ENCODE data around the gene ASPDH. TPM values are rescaled to one million over a fixed set of nuclear protein-coding genes. Genes with fewer than 3 reads are reported as not detected.

ASPDH gene
- polyA plus RNA-seq, 4 donors: 1.3 to 13.9 (median 6.2) TPM

DNA sequence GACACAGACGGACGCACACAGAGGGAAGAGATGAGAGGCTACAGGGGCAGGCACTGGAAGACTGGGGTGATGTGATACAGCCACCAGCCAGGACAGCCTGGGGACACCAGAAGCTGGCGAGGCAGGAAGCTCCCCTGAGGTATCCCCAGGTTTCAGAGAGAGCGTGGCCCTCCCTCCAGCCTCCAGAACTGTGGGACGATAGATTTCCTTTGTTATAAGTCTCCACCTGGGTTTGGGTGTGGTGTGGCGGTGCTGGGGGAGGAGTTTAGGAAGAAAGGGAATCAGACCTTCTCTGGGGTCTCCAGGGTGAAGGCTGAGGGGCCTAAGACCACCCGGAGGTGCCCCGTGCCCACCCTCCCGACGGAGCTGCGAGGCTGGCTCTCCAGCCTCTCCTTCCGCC, 2.7 kb upstream of the ASPDH start:
- no peak for DNase-seq (ENCODE audit: low read depth in 4 of 4, low spot score in 3 of 4)

GRCh38 chr19:50515168-50515561, 1.5 kb upstream of the ASPDH start:
- DNase-seq (ENCODE audit: low read depth in 4 of 4, low spot score in 3 of 4): no peak

- DNase-seq (ENCODE audit: low read depth in 4 of 4, low spot score in 3 of 4): no peak
Measured at GRCh38 chr19:50514346-50515167, 844 bp upstream of the ASPDH start.

DNA sequence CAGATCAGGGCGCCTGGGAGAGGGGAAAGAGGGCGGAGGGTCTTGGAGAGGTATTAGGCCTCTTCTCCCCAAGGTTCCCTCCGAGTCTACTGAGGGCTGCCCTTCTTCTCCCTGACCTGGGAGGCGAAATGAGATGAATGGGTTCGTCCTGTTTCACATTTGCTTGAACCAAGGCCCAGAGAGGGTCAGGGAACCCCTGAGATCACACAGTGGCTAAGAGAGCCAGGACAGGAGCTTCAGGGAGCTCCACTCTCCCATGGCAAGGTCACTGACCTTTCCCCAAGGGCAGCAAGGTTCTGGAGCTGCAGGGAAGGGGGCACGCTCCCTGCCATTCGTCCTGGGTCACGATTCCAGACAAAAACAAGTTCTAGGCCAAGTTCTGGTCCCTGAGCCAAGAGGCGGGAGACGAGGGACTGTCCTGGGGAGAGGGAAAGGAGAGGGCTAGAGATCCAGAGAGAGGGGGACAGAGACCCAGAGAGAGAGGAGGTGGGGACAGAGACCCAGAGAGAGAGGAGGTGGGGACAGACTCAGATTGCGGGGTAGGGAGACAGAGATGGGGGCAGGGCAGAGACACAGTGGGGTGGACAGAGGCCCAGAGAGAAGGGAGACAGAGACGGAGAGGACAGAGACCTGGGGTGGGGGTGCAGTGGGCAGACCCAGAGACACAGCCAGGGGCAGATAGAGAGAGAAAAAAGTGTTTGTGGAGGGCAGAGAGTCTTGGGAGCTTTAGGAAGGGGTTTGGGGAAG, 541 bp downstream of the ASPDH start:
- no peak for DNase-seq (ENCODE audit: low read depth in 4 of 4, low spot score in 3 of 4)

DNA sequence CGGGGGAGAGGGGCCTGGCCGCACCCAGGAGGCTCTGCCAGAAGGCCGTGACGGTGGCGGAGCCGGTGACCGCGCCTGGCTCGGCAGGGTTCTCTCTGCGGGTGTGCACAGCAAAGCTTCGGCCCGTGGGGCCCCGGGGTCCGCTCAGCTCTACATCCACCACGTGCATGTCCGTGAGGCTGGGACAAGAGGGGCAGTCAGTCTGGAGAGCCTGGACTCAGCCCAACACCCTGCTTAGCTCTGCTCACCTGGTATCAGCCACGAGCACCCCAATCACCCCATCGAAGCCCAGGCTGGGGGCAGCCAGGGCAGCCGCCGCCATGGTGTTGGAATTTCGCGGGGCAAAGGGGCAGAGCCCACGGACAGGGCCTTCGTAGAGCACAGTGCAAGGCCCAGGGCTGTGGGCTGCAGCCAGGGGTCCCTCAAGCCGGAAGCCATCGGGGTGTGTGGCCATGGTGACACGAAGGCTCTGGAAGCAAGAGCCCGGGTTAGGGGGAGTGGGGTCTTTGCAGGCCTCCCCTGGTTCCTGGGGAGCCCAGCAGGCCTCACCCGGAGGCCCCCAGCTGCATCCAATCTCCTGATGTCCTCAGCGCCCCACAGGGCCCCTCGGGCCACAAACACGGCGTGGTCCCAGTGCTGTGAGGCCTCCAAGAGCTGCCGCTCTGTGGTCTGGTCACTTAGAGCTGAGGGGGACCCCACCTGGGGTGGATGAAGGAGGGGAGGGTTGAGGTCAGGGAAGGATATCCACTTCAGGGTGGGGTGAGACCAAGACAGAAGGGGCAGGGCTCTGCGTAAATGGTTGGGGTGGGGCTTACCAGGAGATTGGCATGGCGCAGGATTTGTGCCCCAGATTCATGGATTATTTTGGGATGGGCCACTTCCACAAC, 1.4 kb downstream of the ASPDH start:
- DNase-seq (ENCODE audit: low read depth in 4 of 4, low spot score in 3 of 4): no peak

- peak; percentile 95 to 98 (median 98) for DNase-seq (ENCODE audit: low read depth in 4 of 4, low spot score in 3 of 4)
Measured at GRCh38 chr19:50511069-50511822, 2.5 kb downstream of the ASPDH start, which contains the start of gene JOSD2. Gene JOSD2, minus strand, starts transcription at chr19:50511191. Its CDS starts 760 bp downstream, at chr19:50510431.

- DNase-seq (ENCODE audit: low read depth in 4 of 4, low spot score in 3 of 4): peak in 1 of 4 donors; percentile 65
Measured at GRCh38 chr19:50510700-50511068, 3.0 kb downstream of the ASPDH start.

GRCh38 chr19:50510121-50510670, 3.5 kb downstream of the ASPDH start:
- no peak for DNase-seq (ENCODE audit: low read depth in 4 of 4, low spot score in 3 of 4)

DNA sequence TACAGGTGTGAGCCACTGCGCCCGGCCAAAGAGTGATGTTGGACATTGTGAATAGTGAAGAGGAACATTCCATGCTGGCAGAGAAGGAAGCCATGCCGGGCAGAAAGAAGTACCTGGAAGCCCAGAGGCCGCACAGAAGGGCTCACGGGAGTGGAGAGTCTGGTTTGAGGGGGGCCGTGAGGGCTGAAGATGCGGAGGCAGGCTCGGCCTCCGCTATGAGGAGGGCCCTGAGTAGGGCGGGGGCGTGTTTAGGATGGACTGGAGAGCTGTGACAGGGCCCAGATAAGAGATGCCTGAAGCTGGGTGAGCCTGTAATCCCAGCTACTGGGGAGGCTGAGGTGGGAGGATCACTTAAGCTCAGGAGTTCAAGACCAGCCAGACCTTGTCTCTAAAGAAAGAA, 4.3 kb downstream of the ASPDH start:
- no peak for DNase-seq (ENCODE audit: low read depth in 4 of 4, low spot score in 3 of 4)

DNA sequence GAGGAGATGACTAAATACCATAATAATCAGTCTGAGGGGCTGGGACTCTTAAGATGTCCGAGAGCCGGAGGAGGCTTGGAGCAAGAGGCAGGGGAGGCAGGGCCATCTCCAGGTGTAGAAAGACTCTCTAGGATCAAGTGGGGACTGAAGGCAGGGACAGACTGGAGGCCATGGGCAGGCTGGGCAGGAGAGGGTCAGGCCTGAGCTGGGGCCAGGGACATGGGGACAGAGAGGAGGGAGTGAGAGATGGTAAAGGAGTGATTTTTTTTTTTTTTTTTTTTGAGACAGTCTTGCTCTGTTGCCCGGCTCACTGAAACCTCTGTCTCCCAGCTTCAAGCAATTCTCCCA, 4.9 kb downstream of the ASPDH start:
- no peak for DNase-seq (ENCODE audit: low read depth in 4 of 4, low spot score in 3 of 4)

DNA sequence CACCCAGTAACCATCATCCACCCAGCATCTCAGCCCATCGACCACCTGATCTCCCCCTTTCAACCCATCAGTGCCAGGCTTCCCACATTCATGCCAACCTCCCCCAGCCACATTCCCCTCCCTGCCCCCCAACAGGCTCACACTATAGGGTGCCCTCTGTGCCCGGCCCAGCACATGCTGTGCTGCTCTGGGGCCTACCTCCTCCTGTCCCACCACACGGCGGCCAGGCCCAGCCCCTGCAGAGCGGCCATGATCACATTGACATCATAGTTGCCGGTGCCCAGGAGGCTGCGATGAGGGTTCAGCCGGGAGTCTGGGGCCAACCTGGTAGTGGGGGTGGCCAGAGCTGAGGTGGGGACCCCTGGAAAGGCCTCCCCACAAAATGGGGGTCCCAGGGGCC, 6.3 kb downstream of the ASPDH start:
- no peak for DNase-seq (ENCODE audit: low read depth in 4 of 4, low spot score in 3 of 4)

GRCh38 chr19:50506700-50507099, 7.0 kb downstream of the ASPDH start:
- DNase-seq (ENCODE audit: low read depth in 4 of 4, low spot score in 3 of 4): no peak

GRCh38 chr19:50505856-50506611, 7.7 kb downstream of the ASPDH start:
- DNase-seq (ENCODE audit: low read depth in 4 of 4, low spot score in 3 of 4): no peak

DNA sequence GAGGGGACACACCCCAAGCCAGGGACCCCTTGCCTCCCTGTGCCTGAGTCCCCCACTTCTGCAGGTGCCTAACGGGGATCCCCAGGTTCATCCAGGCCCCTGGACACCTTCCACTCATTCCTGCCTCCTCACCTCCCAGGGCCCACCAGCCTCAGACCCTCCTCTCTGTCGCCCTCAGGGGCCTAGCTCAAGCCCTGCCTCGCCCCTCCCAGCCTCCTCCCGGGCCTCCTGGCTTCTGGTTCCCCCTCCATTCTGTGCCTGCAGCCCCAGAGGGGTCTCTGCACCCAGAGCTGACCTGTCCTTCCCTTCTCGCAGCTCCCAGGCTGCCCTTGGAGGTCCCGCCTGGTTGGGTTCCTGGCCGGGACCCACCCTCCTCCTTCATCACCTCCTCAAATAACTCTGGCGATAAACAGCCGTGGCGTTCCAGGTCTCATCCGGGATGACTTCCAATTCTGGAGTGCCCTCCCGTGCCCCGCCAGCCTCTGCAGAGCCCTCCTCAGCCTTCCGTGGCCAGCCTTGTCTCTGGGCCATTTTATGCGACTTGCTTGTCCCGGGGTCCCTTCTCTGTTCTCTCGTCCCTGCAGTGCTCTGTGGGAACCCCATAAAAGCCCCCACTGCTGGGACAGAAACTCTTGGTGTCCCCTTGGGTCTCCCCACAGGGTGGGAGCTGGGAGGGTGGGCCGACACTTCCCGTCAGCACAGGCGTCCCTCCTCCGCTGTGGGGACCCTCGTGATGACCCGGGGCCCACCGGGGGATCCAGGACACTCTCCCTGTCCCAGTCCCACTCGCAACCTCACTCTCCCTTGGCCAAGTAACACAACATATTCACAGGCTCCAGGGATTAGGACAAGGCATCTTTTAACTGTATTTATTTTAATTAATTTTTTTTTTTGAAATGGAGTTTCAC, 11.9 kb downstream of the ASPDH start:
- no peak for DNase-seq (ENCODE audit: low read depth in 4 of 4, low spot score in 3 of 4)

GRCh38 chr19:50501186-50501567, 12.5 kb downstream of the ASPDH start:
- DNase-seq (ENCODE audit: low read depth in 4 of 4, low spot score in 3 of 4): no peak

GRCh38 chr19:50500753-50501151, 13.0 kb downstream of the ASPDH start:
- no peak for DNase-seq (ENCODE audit: low read depth in 4 of 4, low spot score in 3 of 4)

- DNase-seq (ENCODE audit: low read depth in 4 of 4, low spot score in 3 of 4): no peak
Measured at GRCh38 chr19:50500060-50500752, 13.5 kb downstream of the ASPDH start.
